DMS53 (cell line): Measurements from ENCODE around the gene SGCA.

Experiments
- DNase-seq: peaks from one replicate; lab custom pipeline; 2025; lab: John Stamatoyannopoulos, UW

Gene SGCA

DNA sequence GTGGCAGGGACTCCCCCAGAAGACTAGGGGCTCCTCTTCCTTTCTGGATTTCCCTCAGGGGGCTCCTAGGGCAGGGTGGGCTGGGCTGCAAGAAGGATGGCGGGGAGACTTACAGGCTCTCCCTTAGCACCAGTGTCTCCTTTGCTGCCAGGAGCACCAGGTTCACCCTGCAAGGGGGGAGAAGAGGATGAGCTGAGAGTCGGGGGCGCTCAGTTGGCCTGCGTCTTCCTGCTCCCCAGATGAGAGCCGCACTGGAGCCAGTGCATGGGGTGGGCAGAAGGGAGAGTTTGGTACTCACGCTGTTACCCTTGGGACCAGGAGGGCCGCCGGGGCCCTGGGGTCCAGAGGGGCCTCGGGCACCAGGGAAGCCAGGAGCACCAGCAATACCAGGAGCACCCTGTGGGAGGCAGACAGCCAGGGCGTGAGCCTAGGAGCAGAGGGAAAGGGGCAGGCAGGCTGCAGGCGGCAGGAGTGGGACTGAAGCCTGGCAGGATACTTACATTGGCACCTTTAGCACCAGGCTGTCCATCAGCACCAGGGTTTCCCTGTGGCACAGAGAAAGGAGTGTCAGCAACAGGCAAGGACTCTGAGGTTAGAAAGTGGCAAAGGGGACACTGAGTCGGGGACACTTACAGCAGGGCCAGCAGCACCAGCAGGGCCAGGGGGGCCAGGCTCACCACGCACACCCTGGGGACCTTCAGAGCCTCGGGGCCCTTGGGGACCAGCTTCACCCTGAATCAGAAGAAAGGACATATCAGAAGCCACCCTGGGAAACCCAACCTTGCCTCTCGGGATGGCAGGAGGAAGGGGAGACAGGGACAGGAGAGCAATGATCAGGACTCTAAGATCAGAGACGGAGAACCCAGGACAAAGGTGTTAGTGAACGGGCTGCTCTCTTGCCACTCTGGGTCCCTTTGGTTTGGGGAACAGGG lies 29.4 kb downstream of the SGCA start:
- peak; percentile 35 for DNase-seq

GRCh38 chr17:50196036-50196435 lies 30.2 kb downstream of the SGCA start:
- no peak for DNase-seq

- DNase-seq, result no peak
Measured at GRCh38 chr17:50196826-50197225, 31.0 kb downstream of the SGCA start.

GRCh38 chr17:50198026-50198669 lies 32.3 kb downstream of the SGCA start:
- DNase-seq, result peak; percentile 83

- no peak for DNase-seq
Measured at GRCh38 chr17:50199211-50199802, 33.5 kb downstream of the SGCA start.

GRCh38 chr17:50199803-50200456 lies 34.1 kb downstream of the SGCA start:
- peak; percentile 96 for DNase-seq

- peak; percentile 92 for DNase-seq
Measured at GRCh38 chr17:50200457-50201275, 34.9 kb downstream of the SGCA start.

- no peak for DNase-seq
Measured at GRCh38 chr17:50201276-50201854, 35.6 kb downstream of the SGCA start, which contains the start of gene COL1A1. Gene COL1A1 (minus strand): TSS chr17:50201631. CDS start chr17:50201513, 118 bp downstream.

GRCh38 chr17:50203086-50203485 lies 37.3 kb downstream of the SGCA start:
- no peak for DNase-seq

GRCh38 chr17:50203604-50204345 lies 38.0 kb downstream of the SGCA start:
- DNase-seq, result no peak

- DNase-seq, result no peak
Measured at GRCh38 chr17:50204431-50204830, 38.6 kb downstream of the SGCA start.

DNA sequence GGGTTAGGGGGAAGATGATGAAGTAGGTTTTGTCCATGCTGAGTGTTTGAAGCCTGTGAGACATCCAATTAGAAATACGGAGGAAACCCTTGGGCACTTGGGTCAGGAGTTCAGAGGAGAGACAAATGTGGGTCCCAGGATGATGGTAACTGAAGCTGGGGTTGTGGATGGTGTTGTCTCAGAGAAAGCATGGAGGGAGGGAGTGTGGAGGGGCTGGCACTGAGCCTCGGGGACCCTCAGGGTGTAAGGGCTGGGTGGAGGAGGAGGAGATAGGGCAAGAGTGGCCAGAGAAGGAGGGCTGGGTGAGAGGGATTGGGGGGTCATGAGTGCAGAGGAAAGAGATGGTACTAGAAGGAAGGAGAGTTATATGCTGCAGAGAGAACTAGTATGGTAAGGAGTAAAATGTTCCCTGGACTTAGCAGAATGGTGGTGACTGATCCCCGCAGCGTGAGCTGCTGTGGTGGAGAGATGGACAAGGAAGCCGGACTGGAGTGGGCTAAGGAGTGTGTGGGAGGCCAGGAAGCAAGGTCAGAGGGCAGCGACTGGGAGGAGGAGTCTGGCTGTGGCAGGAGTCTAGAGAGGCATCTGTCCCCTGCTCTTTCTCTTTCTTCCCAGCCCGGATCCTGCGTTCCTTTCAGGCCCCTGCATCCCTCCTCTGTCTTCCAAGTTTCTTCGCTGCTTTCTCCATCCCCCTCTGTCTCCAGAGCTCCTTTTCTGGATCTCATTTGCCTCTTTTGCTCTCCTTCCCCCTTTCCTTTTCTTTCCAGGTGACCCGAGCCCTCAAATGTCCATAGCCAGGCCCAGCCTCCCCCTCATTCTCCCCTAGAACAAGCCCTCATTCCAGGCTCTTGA lies 39.5 kb downstream of the SGCA start:
- DNase-seq, result no peak

DNA sequence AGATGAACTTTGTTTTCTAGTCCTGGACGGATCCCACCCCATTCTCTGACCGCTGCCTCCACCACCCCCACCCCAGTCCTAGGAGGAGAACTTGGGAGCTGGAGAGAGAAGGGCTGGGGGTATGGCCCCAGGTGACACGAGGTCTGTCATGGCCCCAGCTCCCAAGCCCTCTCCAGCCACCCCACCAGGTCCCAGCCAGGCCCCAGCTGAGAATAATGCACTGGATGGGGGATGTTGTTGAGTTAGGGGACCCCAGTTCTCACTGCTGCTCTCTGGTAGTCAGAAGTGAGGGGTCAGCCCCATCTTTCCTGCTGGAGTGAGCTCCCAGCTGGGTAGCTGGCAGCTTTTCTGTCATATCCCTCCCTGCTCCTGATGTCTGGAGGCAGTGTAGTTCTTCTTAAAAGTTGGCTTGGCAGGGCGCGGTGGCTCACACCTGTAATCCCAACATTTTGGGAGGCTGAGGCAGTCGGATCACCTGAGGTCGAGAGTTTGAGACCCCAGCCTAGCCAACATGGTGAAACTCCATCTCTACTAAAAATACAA lies 40.2 kb downstream of the SGCA start:
- no peak for DNase-seq

GRCh38 chr17:50206604-50207293 lies 40.9 kb downstream of the SGCA start:
- DNase-seq, result peak; percentile 48

GRCh38 chr17:50207315-50207714 lies 41.5 kb downstream of the SGCA start:
- DNase-seq, result no peak

- DNase-seq, result no peak
Measured at GRCh38 chr17:50207792-50208567, 42.2 kb downstream of the SGCA start.

DNA sequence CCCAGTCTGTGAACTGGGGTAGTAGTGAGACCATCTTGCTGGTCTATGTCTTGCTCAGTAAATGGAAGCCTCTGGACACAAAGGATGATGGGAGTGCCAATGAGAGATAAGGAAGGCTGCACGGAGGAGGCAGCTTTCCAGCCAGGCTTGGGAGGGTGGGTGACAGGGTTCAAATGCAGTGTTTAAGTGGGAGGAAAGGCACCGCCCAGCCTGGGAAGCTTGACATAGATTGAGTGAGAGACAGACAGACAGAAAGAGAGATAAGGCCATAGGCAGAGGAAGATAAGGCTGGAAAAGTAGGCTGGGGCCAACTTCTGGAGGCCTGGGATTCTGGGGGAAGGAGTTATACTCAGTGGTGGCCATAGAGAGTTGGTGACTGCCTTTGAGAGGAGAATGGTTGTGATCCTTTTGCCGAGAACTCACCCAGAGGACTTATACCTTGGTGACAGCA lies 42.8 kb downstream of the SGCA start:
- DNase-seq, result no peak

DNA sequence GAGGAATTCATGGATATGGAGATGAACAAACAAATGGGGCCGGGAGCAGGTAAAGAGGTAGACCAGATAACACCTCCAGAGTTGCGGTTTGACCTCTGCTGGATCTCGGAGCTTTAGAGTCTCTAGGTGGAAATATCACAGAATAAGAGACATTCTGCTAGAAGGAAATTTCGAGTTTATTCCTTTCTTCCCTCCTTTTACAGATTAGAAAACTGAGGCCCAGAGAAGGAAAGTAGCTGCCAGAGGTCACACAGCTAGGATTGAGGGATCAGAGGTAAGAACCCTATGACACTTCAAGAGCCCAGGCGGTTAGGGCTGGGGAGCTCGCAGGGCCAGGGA lies 43.3 kb downstream of the SGCA start:
- DNase-seq, result no peak
